B cell (primary cell): ENCODE measurements around the gene MUC6. TPM values are rescaled to one million over a fixed set of nuclear protein-coding genes. Genes with fewer than 3 reads are reported as not detected.

Experiments
- ATAC-seq: fragments of 200-7000 bp; cut with Tn5 transposase; one replicate; pipeline ENCODE4 v1.10.0; 2021; ENCODE audit warnings: low read depth, mild to moderate bottlenecking, moderate number of reproducible peaks, moderate library complexity
- CTCF ChIA-PET: fragments of 350-600 bp; sonication (Branson Sonifier 250); formaldehyde crosslinking; loops from one replicate; lab custom pipeline; 2021; ENCODE audit warnings: antibody characterized with exemption, inconsistent platforms; lab: Charles Lee
- POLR2A ChIA-PET: fragments of 350-600 bp; sonication (Branson Sonifier 250); formaldehyde crosslinking; loops from one replicate; lab custom pipeline; 2021; ENCODE audit warnings: antibody characterized with exemption; lab: Charles Lee
- DNase-seq: peaks from one replicate; pipeline ENCODE4 v3.0.0; 2013
- H2AFZ ChIP-seq: 2 replicates; pipeline ENCODE4 v1.6.1; 2012; ENCODE audit warnings: mild to moderate bottlenecking, low read depth, low read length; ENCODE audit not compliant: insufficient read depth, poor library complexity, severe bottlenecking
- H3K27ac ChIP-seq, 2 donors: 1 replicate in 1 of 2; 2 replicates in 1 of 2; pipeline ENCODE4 v1.5.1; 2012 to 2013; ENCODE audit warnings: low read length in 2 of 2, mild to moderate bottlenecking in 2 of 2, moderate library complexity in 1 of 2
- H3K27me3 ChIP-seq, 4 experiments: fragments of 200-600 bp in 1 of 4; sonication (generic) in 1 of 4; replicated peaks in 1 of 4; 1 replicate in 2 of 4; 2 replicates in 2 of 4; pipeline versions ENCODE4 v1.6.1 to v1.7.0; 2013 to 2016; ENCODE audit warnings: low read length in 3 of 4, mild to moderate bottlenecking in 2 of 4, mixed read lengths in 1 of 4, moderate library complexity in 1 of 4; ENCODE audit not compliant: insufficient read depth in 4 of 4, control insufficient read depth in 3 of 4; ENCODE audit errors: control extremely low read depth in 1 of 4
- H3K36me3 ChIP-seq, 2 experiments: replicated peaks in 1 of 2; 1 replicate in 1 of 2; 2 replicates in 1 of 2; pipeline versions ENCODE4 v1.6.1 to v1.7.1; 2013; ENCODE audit warnings: low read length in 1 of 2; ENCODE audit not compliant: insufficient read depth in 2 of 2, control insufficient read depth in 1 of 2; ENCODE audit errors: control extremely low read depth in 1 of 2, extremely low read depth in 1 of 2
- H3K4me1 ChIP-seq, 2 donors: fragments of 200-600 bp in 1 of 2; sonication (generic) in 1 of 2; 1 replicate in 1 of 2; 2 replicates in 1 of 2; pipeline versions ENCODE4 v1.5.1 to v1.6.1; 2013 to 2017; ENCODE audit warnings: low read length in 2 of 2; ENCODE audit not compliant: control insufficient read depth in 2 of 2, insufficient read depth in 2 of 2
- H3K4me2 ChIP-seq: replicated peaks from 2 replicates; pipeline ENCODE3; 2012; ENCODE audit warnings: mild to moderate bottlenecking, low read depth, low read length; ENCODE audit not compliant: poor library complexity, severe bottlenecking
- H3K4me3 ChIP-seq, 5 experiments: fragments of 200-600 bp in 1 of 5; sonication (generic) in 1 of 5; 1 replicate in 3 of 5; 2 replicates in 2 of 5; pipeline versions ENCODE4 v1.5.1 to v1.7.0; 2011 to 2016; ENCODE audit warnings: low read length in 4 of 5, mild to moderate bottlenecking in 4 of 5, low read depth in 2 of 5, control low read depth in 1 of 5, moderate library complexity in 1 of 5; ENCODE audit not compliant: insufficient read depth in 1 of 5; ENCODE audit errors: control extremely low read depth in 1 of 5, extremely low read depth in 1 of 5
- H3K79me2 ChIP-seq: fragments of 200-600 bp; sonication (generic); one replicate; pipeline ENCODE4 v1.6.0; 2016; ENCODE audit warnings: low read length; ENCODE audit not compliant: control insufficient read depth, insufficient read depth
- H3K9ac ChIP-seq: fragments of 200-600 bp; sonication (generic); 2 replicates; pipeline ENCODE4 v1.6.1; 2017; ENCODE audit warnings: mild to moderate bottlenecking, low read length, moderate library complexity
- H3K9me3 ChIP-seq, 3 donors: one replicate each; pipeline versions ENCODE4 v1.6.1 to v1.7.1; 2013; ENCODE audit warnings: low read length in 2 of 3; ENCODE audit not compliant: control insufficient read depth in 2 of 3, insufficient read depth in 1 of 3; ENCODE audit errors: control extremely low read depth in 1 of 3
- H4K20me1 ChIP-seq: 2 replicates; pipeline ENCODE4 v1.6.0; 2012; ENCODE audit warnings: mild to moderate bottlenecking, low read length; ENCODE audit not compliant: insufficient read depth, control insufficient read depth, poor library complexity, severe bottlenecking
- H3K27ac Mint-ChIP-seq: one replicate; pipeline ENCODE4 v1.8.0; 2021; ENCODE audit warnings: mixed read lengths
- H3K27me3 Mint-ChIP-seq: one replicate; pipeline ENCODE4 v1.8.0; 2021; ENCODE audit warnings: mixed read lengths
- H3K4me1 Mint-ChIP-seq: one replicate; pipeline ENCODE4 v1.8.0; 2021; ENCODE audit warnings: mixed read lengths
- H3K4me3 Mint-ChIP-seq: one replicate; pipeline ENCODE4 v1.8.0; 2021; ENCODE audit warnings: mixed read lengths
- H3K9me3 Mint-ChIP-seq: one replicate; pipeline ENCODE4 v1.8.0; 2022; ENCODE audit warnings: mixed read lengths; ENCODE audit not compliant: insufficient read depth
- EZH2 ChIP-seq: IDR thresholded peaks from 2 replicates; pipeline ENCODE4 v1.6.1; 2012; ENCODE audit warnings: borderline replicate concordance, low read depth, mild to moderate bottlenecking, moderate library complexity, low read length; ENCODE audit not compliant: insufficient read depth, poor library complexity, severe bottlenecking
- WGBS: methylation state at CpG from one replicate; pipeline ENCODE4 v1.1.5; 2013; ENCODE audit warnings: missing lambda C conversion rate; ENCODE audit not compliant: insufficient coverage; 5-methylcytosine and 5-hydroxymethylcytosine counted together
- intact Hi-C: fragments of 100-400 bp; cut with micrococcal nuclease; formaldehyde crosslinking; loops from one replicate; pipeline ENCODE4 v1.10.0; 2022
- polyA plus RNA-seq: library from polyadenylated mRNA; depleted of rRNA; stranded (reverse); fragments of >200 nt; gene quantifications from 2 replicates; pipeline ENCODE4 v1.2.3, GENCODE V29; 2012
- total RNA-seq, 2 donors: library from RNA; stranded (reverse); fragments of 120-200 nt in 1 of 2; gene quantifications; 1 replicate in 1 of 2; 2 replicates in 1 of 2; pipeline versions ENCODE4 v1.2.3 to v1.2.4, GENCODE V29; 2013 to 2022
- TF ChIP-seq, protein P1 (sequence below): fragments of 200-600 bp; IDR thresholded peaks from one replicate; pipeline ENCODE4 v1.8.0; 2022; ENCODE audit warnings: antibody characterized with exemption, mild to moderate bottlenecking

MUC6 gene
- total and polyA plus RNA-seq, 2 donors (not counting 1 experiment from before 2014, with no cell fraction given), result not detected

GRCh38 chr11:1012740-1013630, 23.5 kb downstream of the MUC6 start:
- H3K27me3 ChIP-seq, result no peaks in the 10 kb centered on the region
- H3K4me2 ChIP-seq, result no peak overlapping the region
- H3K9me3 Mint-ChIP-seq, result peaks cover 4% of the 10 kb centered on the region
- H3K9me3 ChIP-seq, result no peaks in the 10 kb centered on the region
- no peak for DNase-seq
- intact Hi-C loops, result no loop called here
- ChIA-PET POLR2A (no interaction called here), CTCF (no interaction called here)
- H3K4me3 Mint-ChIP-seq, result no peak overlapping the region
- H3K27ac Mint-ChIP-seq, result no peak overlapping the region
- no peak for ATAC-seq
- TF ChIP-seq, protein P1, sequence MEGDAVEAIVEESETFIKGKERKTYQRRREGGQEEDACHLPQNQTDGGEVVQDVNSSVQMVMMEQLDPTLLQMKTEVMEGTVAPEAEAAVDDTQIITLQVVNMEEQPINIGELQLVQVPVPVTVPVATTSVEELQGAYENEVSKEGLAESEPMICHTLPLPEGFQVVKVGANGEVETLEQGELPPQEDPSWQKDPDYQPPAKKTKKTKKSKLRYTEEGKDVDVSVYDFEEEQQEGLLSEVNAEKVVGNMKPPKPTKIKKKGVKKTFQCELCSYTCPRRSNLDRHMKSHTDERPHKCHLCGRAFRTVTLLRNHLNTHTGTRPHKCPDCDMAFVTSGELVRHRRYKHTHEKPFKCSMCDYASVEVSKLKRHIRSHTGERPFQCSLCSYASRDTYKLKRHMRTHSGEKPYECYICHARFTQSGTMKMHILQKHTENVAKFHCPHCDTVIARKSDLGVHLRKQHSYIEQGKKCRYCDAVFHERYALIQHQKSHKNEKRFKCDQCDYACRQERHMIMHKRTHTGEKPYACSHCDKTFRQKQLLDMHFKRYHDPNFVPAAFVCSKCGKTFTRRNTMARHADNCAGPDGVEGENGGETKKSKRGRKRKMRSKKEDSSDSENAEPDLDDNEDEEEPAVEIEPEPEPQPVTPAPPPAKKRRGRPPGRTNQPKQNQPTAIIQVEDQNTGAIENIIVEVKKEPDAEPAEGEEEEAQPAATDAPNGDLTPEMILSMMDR, result no peak
- TF ChIP-seq EZH2, result no peak
- 76% methylated on average over 28 of the region's 28 CpGs for WGBS
- no peak overlapping the region for H3K9ac ChIP-seq
- no peaks in the 10 kb centered on the region for H3K4me1 Mint-ChIP-seq
- peaks cover 0 to 24% of the 10 kb centered on the region in 2 experiments for H3K36me3 ChIP-seq
- H2AFZ ChIP-seq, result no peak overlapping the region
- H3K27me3 Mint-ChIP-seq, result no peaks in the 10 kb centered on the region
- no peak overlapping the region for H3K27ac ChIP-seq
- H3K79me2 ChIP-seq, result peaks cover 16% of the 10 kb centered on the region
- no peaks in the 10 kb centered on the region for H3K4me1 ChIP-seq
- H4K20me1 ChIP-seq, result no peaks in the 10 kb centered on the region
- H3K4me3 ChIP-seq, result no peak overlapping the region

DNA sequence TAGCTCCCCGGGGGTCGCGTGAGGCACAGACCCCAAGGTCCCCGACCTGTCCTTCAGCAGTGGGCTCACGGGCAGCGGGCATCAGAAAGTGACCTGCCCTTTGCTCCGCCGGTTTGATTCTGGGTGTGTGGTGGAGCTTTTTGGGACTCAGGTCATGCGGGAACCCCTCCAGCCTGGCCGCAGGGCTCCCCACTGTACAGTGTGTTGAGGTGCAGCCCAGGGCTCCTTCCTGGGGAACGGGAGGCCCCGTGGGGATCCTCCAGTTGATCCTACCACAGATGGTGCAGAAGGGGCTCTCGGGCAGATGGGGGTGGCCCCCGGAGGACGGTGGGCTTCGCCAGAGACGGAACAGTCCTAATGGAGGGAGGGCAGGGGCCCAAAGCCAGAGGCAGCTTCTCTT, 24.2 kb downstream of the MUC6 start:
- Histone ChIP-seq H3K36me3 (peaks cover 0 to 30% of the 10 kb centered on the region in 2 experiments), H3K27me3 (no peaks in the 10 kb centered on the region), H4K20me1 (no peaks in the 10 kb centered on the region), H3K9me3 (no peaks in the 10 kb centered on the region), H3K9ac (no peak overlapping the region), H3K79me2 (peaks cover 11% of the 10 kb centered on the region), H3K4me3 (no peak overlapping the region), H2AFZ (no peak overlapping the region), H3K4me2 (no peak overlapping the region), H3K27ac (no peak overlapping the region), H3K4me1 (no peaks in the 10 kb centered on the region)
- Mint-ChIP-seq H3K4me1 (no peaks in the 10 kb centered on the region), H3K4me3 (no peak overlapping the region), H3K27ac (no peak overlapping the region), H3K9me3 (peaks cover 4% of the 10 kb centered on the region), H3K27me3 (no peaks in the 10 kb centered on the region)
- TF ChIP-seq, protein P1, result no peak
- no peak for TF ChIP-seq EZH2
- ChIA-PET POLR2A (no interaction called here), CTCF (no interaction called here)
- 97% methylated on average over 17 of the region's 17 CpGs for WGBS
- intact Hi-C loops, result no loop called here
- DNase-seq, result no peak
- no peak for ATAC-seq
